IPS DF 6.9 (cell line): Measurements from ENCODE around the gene KCNK10.

Source experiments
- DNase-seq: peaks from one replicate; pipeline ENCODE4 v3.0.0-alpha.2; 2013; ENCODE audit warnings: low read depth, low spot score
- H3K27ac ChIP-seq: one replicate; pipeline ENCODE4 v1.5.1; 2013; ENCODE audit warnings: low read length, control low read depth
- H3K27me3 ChIP-seq: 2 replicates; pipeline ENCODE4 v1.6.1; 2013; ENCODE audit warnings: mild to moderate bottlenecking, low read length; ENCODE audit not compliant: control insufficient read depth, insufficient read depth
- H3K36me3 ChIP-seq: 2 replicates; pipeline ENCODE4 v1.6.1; 2013; ENCODE audit warnings: low read length; ENCODE audit not compliant: control insufficient read depth, insufficient read depth
- H3K4me1 ChIP-seq: 2 replicates; pipeline ENCODE4 v1.6.1; 2013; ENCODE audit warnings: low read length; ENCODE audit not compliant: control insufficient read depth, insufficient read depth
- H3K4me3 ChIP-seq: 2 replicates; pipeline ENCODE4 v1.5.1; 2013; ENCODE audit warnings: mild to moderate bottlenecking, low read length
- H3K9me3 ChIP-seq: 2 replicates; pipeline ENCODE4 v1.6.1; 2013; ENCODE audit warnings: low read length, inconsistent platforms; ENCODE audit not compliant: control insufficient read depth, insufficient read depth
- WGBS: extraction: QIAGEN DNeasy Blood & Tissue Kit; methylation state at CpG from one replicate; pipeline ENCODE4 v1.1.7; 2013; ENCODE audit warnings: mixed read lengths, missing lambda C conversion rate; ENCODE audit not compliant: insufficient read length, insufficient coverage; 5-methylcytosine and 5-hydroxymethylcytosine counted together

Gene KCNK10

GRCh38 chr14:88164906-88165534, 158.0 kb downstream of the KCNK10 start:
- Histone ChIP-seq H3K9me3 (no peaks in the 10 kb centered on the region), H3K27me3 (no peaks in the 10 kb centered on the region), H3K4me1 (no peaks in the 10 kb centered on the region), H3K4me3 (no peak overlapping the region), H3K36me3 (no peaks in the 10 kb centered on the region), H3K27ac (no peak overlapping the region)
- no CpG with 5 or more reads among the region's 3 CpGs for WGBS
- DNase-seq, result no peak

- no peak for DNase-seq
- Histone ChIP-seq H3K27ac (no peak overlapping the region), H3K9me3 (no peaks in the 10 kb centered on the region), H3K4me3 (no peak overlapping the region), H3K27me3 (no peaks in the 10 kb centered on the region), H3K36me3 (no peaks in the 10 kb centered on the region), H3K4me1 (no peaks in the 10 kb centered on the region)
- no CpG with 5 or more reads among the region's 4 CpGs for WGBS
These were observed 159.3 kb downstream of the KCNK10 start for GRCh38 chr14:88163731-88164255.

GRCh38 chr14:88156127-88156526, 166.9 kb downstream of the KCNK10 start:
- DNase-seq, result no peak
- WGBS, result no CpG with 5 or more reads among the region's 1 CpG
- no peaks in the 10 kb centered on the region for H3K36me3 ChIP-seq
- H3K27me3 ChIP-seq, result no peaks in the 10 kb centered on the region
- no peak overlapping the region for H3K4me3 ChIP-seq
- no peak overlapping the region for H3K27ac ChIP-seq
- H3K9me3 ChIP-seq, result no peaks in the 10 kb centered on the region
- no peaks in the 10 kb centered on the region for H3K4me1 ChIP-seq

- no peak overlapping the region for H3K27ac ChIP-seq
- no CpG with 5 or more reads among the region's 6 CpGs for WGBS
- no peaks in the 10 kb centered on the region for H3K4me1 ChIP-seq
- DNase-seq, result no peak
- no peaks in the 10 kb centered on the region for H3K36me3 ChIP-seq
- no peaks in the 10 kb centered on the region for H3K27me3 ChIP-seq
- no peaks in the 10 kb centered on the region for H3K9me3 ChIP-seq
- no peak overlapping the region for H3K4me3 ChIP-seq
These were observed 168.1 kb downstream of the KCNK10 start for GRCh38 chr14:88154926-88155325.

GRCh38 chr14:88154321-88154720, 168.7 kb downstream of the KCNK10 start:
- H3K9me3 ChIP-seq, result no peaks in the 10 kb centered on the region
- H3K36me3 ChIP-seq, result no peaks in the 10 kb centered on the region
- no peaks in the 10 kb centered on the region for H3K27me3 ChIP-seq
- H3K27ac ChIP-seq, result no peak overlapping the region
- no peak overlapping the region for H3K4me3 ChIP-seq
- WGBS, result no CpG with 5 or more reads among the region's 4 CpGs
- no peaks in the 10 kb centered on the region for H3K4me1 ChIP-seq
- DNase-seq, result no peak

GRCh38 chr14:88146881-88147649, 176.0 kb downstream of the KCNK10 start:
- no CpG with 5 or more reads among the region's 8 CpGs for WGBS
- no peak overlapping the region for H3K4me3 ChIP-seq
- no peaks in the 10 kb centered on the region for H3K4me1 ChIP-seq
- H3K27me3 ChIP-seq, result no peaks in the 10 kb centered on the region
- no peak for DNase-seq
- no peaks in the 10 kb centered on the region for H3K36me3 ChIP-seq
- no peaks in the 10 kb centered on the region for H3K9me3 ChIP-seq
- H3K27ac ChIP-seq, result no peak overlapping the region

- H3K4me1 ChIP-seq, result no peaks in the 10 kb centered on the region
- no peaks in the 10 kb centered on the region for H3K36me3 ChIP-seq
- no CpG with 5 or more reads among the region's 2 CpGs for WGBS
- no peak for DNase-seq
- H3K9me3 ChIP-seq, result no peaks in the 10 kb centered on the region
- no peaks in the 10 kb centered on the region for H3K27me3 ChIP-seq
- H3K27ac ChIP-seq, result no peak overlapping the region
- no peak overlapping the region for H3K4me3 ChIP-seq
These were observed 179.3 kb downstream of the KCNK10 start for GRCh38 chr14:88143810-88144209.

- no peaks in the 10 kb centered on the region for H3K27me3 ChIP-seq
- no peaks in the 10 kb centered on the region for H3K4me1 ChIP-seq
- no peak for DNase-seq
- no peak overlapping the region for H3K27ac ChIP-seq
- H3K36me3 ChIP-seq, result no peaks in the 10 kb centered on the region
- no peak overlapping the region for H3K4me3 ChIP-seq
- no peaks in the 10 kb centered on the region for H3K9me3 ChIP-seq
- WGBS, result no CpG with 5 or more reads among the region's 7 CpGs
These were observed 180.1 kb downstream of the KCNK10 start for GRCh38 chr14:88142997-88143396.

- WGBS, result no CpG with 5 or more reads among the region's 3 CpGs
- H3K4me1 ChIP-seq, result no peaks in the 10 kb centered on the region
- no peak overlapping the region for H3K4me3 ChIP-seq
- no peak overlapping the region for H3K27ac ChIP-seq
- DNase-seq, result no peak
- no peaks in the 10 kb centered on the region for H3K36me3 ChIP-seq
- no peaks in the 10 kb centered on the region for H3K27me3 ChIP-seq
- no peaks in the 10 kb centered on the region for H3K9me3 ChIP-seq
These were observed 182.2 kb downstream of the KCNK10 start for GRCh38 chr14:88140874-88141273.

GRCh38 chr14:88137327-88137726, 185.7 kb downstream of the KCNK10 start:
- H3K36me3 ChIP-seq, result no peaks in the 10 kb centered on the region
- H3K27ac ChIP-seq, result no peak overlapping the region

More at GRCh38 chr14:88137327-88137726, 185.7 kb downstream of the KCNK10 start:
- WGBS, result no CpG with 5 or more reads among the region's 1 CpG
- H3K4me3 ChIP-seq, result no peak overlapping the region
- H3K9me3 ChIP-seq, result no peaks in the 10 kb centered on the region
- DNase-seq, result no peak
- H3K27me3 ChIP-seq, result no peaks in the 10 kb centered on the region
- H3K4me1 ChIP-seq, result no peaks in the 10 kb centered on the region
